ENCODE data around the gene CAPN9.

CAPN9 gene

GRCh38 chr1:230796626-230797025 is 49.4 kb downstream of the CAPN9 start:
- no peak for DNase-seq (ENCODE audit: low spot score)

- DNase-seq (ENCODE audit: low spot score): no peak
Observed at GRCh38 chr1:230797376-230797920, 50.3 kb downstream of the CAPN9 start.

- peak; percentile 78 for DNase-seq (ENCODE audit: low spot score)
Observed at GRCh38 chr1:230797942-230798365, 50.8 kb downstream of the CAPN9 start.

- no peak for DNase-seq (ENCODE audit: low spot score)
Observed at GRCh38 chr1:230798491-230798890, 51.3 kb downstream of the CAPN9 start.

GRCh38 chr1:230800891-230801840 is 54.0 kb downstream of the CAPN9 start:
- DNase-seq (ENCODE audit: low spot score): no peak

- DNase-seq (ENCODE audit: low spot score): no peak
Observed at GRCh38 chr1:230804396-230804795, 57.2 kb downstream of the CAPN9 start.

GRCh38 chr1:230806552-230806951 is 59.4 kb downstream of the CAPN9 start:
- no peak for DNase-seq (ENCODE audit: low spot score)

GRCh38 chr1:230807029-230807428 is 59.8 kb downstream of the CAPN9 start:
- no peak for DNase-seq (ENCODE audit: low spot score)

- no peak for DNase-seq (ENCODE audit: low spot score)
Observed at GRCh38 chr1:230807561-230808280, 60.5 kb downstream of the CAPN9 start.

- DNase-seq (ENCODE audit: low spot score): peak; percentile 69
Observed at GRCh38 chr1:230808281-230808872, 61.2 kb downstream of the CAPN9 start.

- DNase-seq (ENCODE audit: low spot score): no peak
Observed at GRCh38 chr1:230809256-230809990, 62.2 kb downstream of the CAPN9 start.

GRCh38 chr1:230812568-230812967 is 65.4 kb downstream of the CAPN9 start:
- no peak for DNase-seq (ENCODE audit: low spot score)

- no peak for DNase-seq (ENCODE audit: low spot score)
Observed at GRCh38 chr1:230814949-230815692, 67.9 kb downstream of the CAPN9 start.

- DNase-seq (ENCODE audit: low spot score): no peak
Observed at GRCh38 chr1:230816018-230816417, 68.8 kb downstream of the CAPN9 start.

- DNase-seq (ENCODE audit: low spot score): no peak
Observed at GRCh38 chr1:230818367-230818766, 71.2 kb downstream of the CAPN9 start.

GRCh38 chr1:230818901-230819300 is 71.7 kb downstream of the CAPN9 start:
- DNase-seq (ENCODE audit: low spot score): no peak

GRCh38 chr1:230819976-230820375 is 72.8 kb downstream of the CAPN9 start:
- no peak for DNase-seq (ENCODE audit: low spot score)

GRCh38 chr1:230820568-230820967 is 73.4 kb downstream of the CAPN9 start:
- no peak for DNase-seq (ENCODE audit: low spot score)

- DNase-seq (ENCODE audit: low spot score): no peak
Observed at GRCh38 chr1:230821346-230821745, 74.2 kb downstream of the CAPN9 start.

GRCh38 chr1:230822092-230822581 is 74.9 kb downstream of the CAPN9 start:
- DNase-seq (ENCODE audit: low spot score): peak; percentile 80

- no peak for DNase-seq (ENCODE audit: low spot score)
Observed at GRCh38 chr1:230823426-230823825, 76.2 kb downstream of the CAPN9 start.
